ACC112 (cell line): Measurements from ENCODE around the gene TEAD2.

Source experiments
- H2AFZ ChIP-seq: fragments of 200-600 bp; sonication (generic); one replicate; pipeline ENCODE4 v1.6.0; 2017; ENCODE audit warnings: antibody characterized with exemption, low read length; ENCODE audit not compliant: unreplicated experiment
- H3K27ac ChIP-seq: fragments of 200-600 bp; sonication (generic); 2 replicates; pipeline ENCODE4 v1.5.1; 2014; ENCODE audit warnings: low read depth, mild to moderate bottlenecking, antibody characterized with exemption, low read length, moderate library complexity
- H3K27me3 ChIP-seq: fragments of 200-600 bp; sonication (generic); 2 replicates; pipeline ENCODE4 v1.6.1; 2014; ENCODE audit warnings: mild to moderate bottlenecking, antibody characterized with exemption, low read length, moderate library complexity, mixed read lengths; ENCODE audit not compliant: insufficient read depth
- H3K36me3 ChIP-seq: fragments of 200-600 bp; sonication (generic); 2 replicates; pipeline ENCODE4 v1.6.1; 2016; ENCODE audit warnings: mild to moderate bottlenecking, antibody characterized with exemption, low read length, moderate library complexity, mixed read lengths; ENCODE audit not compliant: insufficient read depth
- H3K4me1 ChIP-seq: fragments of 200-600 bp; sonication (generic); one replicate; pipeline ENCODE4 v1.6.1; 2016; ENCODE audit warnings: low read length, mixed read lengths; ENCODE audit not compliant: insufficient read depth, unreplicated experiment, control insufficient read depth
- H3K4me3 ChIP-seq: fragments of 200-600 bp; sonication (generic); 2 replicates; pipeline ENCODE4 v1.5.1; 2014; ENCODE audit warnings: mild to moderate bottlenecking, low read depth, low read length
- H3K79me2 ChIP-seq: fragments of 200-600 bp; sonication (generic); one replicate; pipeline ENCODE4 v1.6.0; 2016; ENCODE audit warnings: low read length; ENCODE audit not compliant: control insufficient read depth, unreplicated experiment, insufficient read depth

TEAD2 gene

GRCh38 chr19:49347835-49348234 is 14.4 kb downstream of the TEAD2 start:
- Histone ChIP-seq H3K4me3 (no peak overlapping the region), H3K36me3 (peaks cover 3% of the 10 kb centered on the region; the same call in 1 of the 2 replicates), H3K27me3 (no peaks in the 10 kb centered on the region), H2AFZ (no peak overlapping the region), H3K79me2 (no peaks in the 10 kb centered on the region), H3K4me1 (no peaks in the 10 kb centered on the region), H3K27ac (no peak overlapping the region)

- H3K27me3 ChIP-seq = no peaks in the 10 kb centered on the region
- H2AFZ ChIP-seq = no peak overlapping the region
- no peaks in the 10 kb centered on the region for H3K79me2 ChIP-seq
- H3K36me3 ChIP-seq = peaks cover 3% of the 10 kb centered on the region; the same call in 1 of the 2 replicates
- H3K27ac ChIP-seq = no peak overlapping the region
- no peaks in the 10 kb centered on the region for H3K4me1 ChIP-seq
- no peak overlapping the region for H3K4me3 ChIP-seq
Observed at GRCh38 chr19:49347191-49347590, 15.0 kb downstream of the TEAD2 start.

- no peak overlapping the region for H2AFZ ChIP-seq
- H3K79me2 ChIP-seq = no peaks in the 10 kb centered on the region
- no peak overlapping the region for H3K4me3 ChIP-seq
- H3K36me3 ChIP-seq = peaks cover under 1% of the 10 kb centered on the region; the same call in 1 of the 2 replicates
- H3K27ac ChIP-seq = no peak overlapping the region
- peaks cover 3% of the 10 kb centered on the region for H3K4me1 ChIP-seq
- no peaks in the 10 kb centered on the region for H3K27me3 ChIP-seq
Observed at GRCh38 chr19:49344505-49345423, 17.5 kb downstream of the TEAD2 start.

- no peaks in the 10 kb centered on the region for H3K27me3 ChIP-seq
- H2AFZ ChIP-seq = no peak overlapping the region
- H3K4me1 ChIP-seq = peaks cover 3% of the 10 kb centered on the region
- H3K4me3 ChIP-seq = no peak overlapping the region
- H3K27ac ChIP-seq = no peak overlapping the region
- H3K79me2 ChIP-seq = no peaks in the 10 kb centered on the region
- no peaks in the 10 kb centered on the region for H3K36me3 ChIP-seq
Observed at GRCh38 chr19:49343123-49343522, 19.1 kb downstream of the TEAD2 start.

GRCh38 chr19:49342291-49342721 is 19.9 kb downstream of the TEAD2 start:
- H3K27me3 ChIP-seq = no peaks in the 10 kb centered on the region
- peaks cover 3% of the 10 kb centered on the region for H3K4me1 ChIP-seq
- no peak overlapping the region for H3K4me3 ChIP-seq
- no peaks in the 10 kb centered on the region for H3K36me3 ChIP-seq
- no peaks in the 10 kb centered on the region for H3K79me2 ChIP-seq
- H3K27ac ChIP-seq = no peak overlapping the region
- H2AFZ ChIP-seq = no peak overlapping the region

- Histone ChIP-seq H3K36me3 (no peaks in the 10 kb centered on the region), H3K79me2 (no peaks in the 10 kb centered on the region), H3K27ac (no peak overlapping the region), H3K4me3 (no peak overlapping the region), H3K4me1 (peaks cover 3% of the 10 kb centered on the region), H3K27me3 (no peaks in the 10 kb centered on the region), H2AFZ (no peak overlapping the region)
Observed at GRCh38 chr19:49340865-49341718, 21.1 kb downstream of the TEAD2 start.

GRCh38 chr19:49340069-49340864 is 21.9 kb downstream of the TEAD2 start:
- Histone ChIP-seq H3K36me3 (no peaks in the 10 kb centered on the region), H3K27ac (peak overlapping the region; percentile 29; the same call in 1 of the 2 replicates), H3K4me1 (peaks cover 3% of the 10 kb centered on the region), H3K27me3 (no peaks in the 10 kb centered on the region), H3K4me3 (peak overlapping the region; percentile 72), H2AFZ (no peak overlapping the region), H3K79me2 (no peaks in the 10 kb centered on the region)

GRCh38 chr19:49339301-49340068 is 22.7 kb downstream of the TEAD2 start:
- Histone ChIP-seq H3K27ac (0 out of 2 replicates have a peak overlapping the region, but pooled peaks have one; percentile 18), H3K4me1 (peaks cover 3% of the 10 kb centered on the region), H3K36me3 (no peaks in the 10 kb centered on the region), H3K79me2 (no peaks in the 10 kb centered on the region), H3K4me3 (peak overlapping the region; percentile 72), H3K27me3 (no peaks in the 10 kb centered on the region), H2AFZ (no peak overlapping the region)

- Histone ChIP-seq H3K4me1 (peaks cover 3% of the 10 kb centered on the region), H3K27me3 (no peaks in the 10 kb centered on the region), H3K27ac (no peak overlapping the region), H3K79me2 (no peaks in the 10 kb centered on the region), H2AFZ (no peak overlapping the region), H3K36me3 (no peaks in the 10 kb centered on the region), H3K4me3 (peak overlapping the region; percentile 72)
Observed at GRCh38 chr19:49338691-49339300, 23.4 kb downstream of the TEAD2 start.
